OCI-LY7 (cell line): ENCODE data around the gene GOLT1A. TPM values are rescaled to one million over a fixed set of nuclear protein-coding genes. Genes with fewer than 3 reads are reported as not detected.

Source experiments
- BruUV-seq: library from RNA; stranded (reverse); fragments of 400-500 nt; replicated peaks from 2 replicates; lab custom pipeline; 2021; lab: Mats Ljungman, UMichigan
- CTCF ChIA-PET: fragments of 300-600 bp; sonication (Branson Sonifier 250); formaldehyde crosslinking; loops from one replicate; lab custom pipeline; 2022; ENCODE audit warnings: antibody characterized with exemption; ENCODE audit not compliant: unreplicated experiment; lab: Charles Lee
- POLR2A ChIA-PET: fragments of 300-600 bp; sonication (Branson Sonifier 250); formaldehyde crosslinking; loops from one replicate; lab custom pipeline; 2022; ENCODE audit warnings: antibody characterized with exemption; lab: Charles Lee
- DNase-seq: peaks from one replicate; pipeline ENCODE4 v3.0.0-alpha.2; 2015; ENCODE audit warnings: low spot score
- H2AFZ ChIP-seq: fragments of 200-600 bp; sonication (generic), shearing (Covaris generic); 2 replicates; pipeline ENCODE4 v1.6.1; 2014; ENCODE audit warnings: mild to moderate bottlenecking, antibody characterized with exemption, low read length, moderate library complexity
- H3K27ac ChIP-seq: fragments of 200-600 bp; sonication (generic); 2 replicates; pipeline ENCODE4 v1.5.1; 2014; ENCODE audit warnings: mixed run types, low read depth, mild to moderate bottlenecking, moderate library complexity, low read length, inconsistent platforms; ENCODE audit not compliant: poor library complexity, severe bottlenecking
- H3K36me3 ChIP-seq: fragments of 200-600 bp; sonication (generic); 2 replicates; pipeline ENCODE4 v1.6.1; 2014; ENCODE audit warnings: mild to moderate bottlenecking, antibody characterized with exemption, low read length, moderate library complexity, mixed read lengths; ENCODE audit not compliant: insufficient read depth
- H3K4me1 ChIP-seq: fragments of 200-600 bp; sonication (generic); 2 replicates; pipeline ENCODE4 v1.5.1; 2014; ENCODE audit warnings: mild to moderate bottlenecking, low read length; ENCODE audit not compliant: insufficient read depth, poor library complexity, severe bottlenecking
- H3K4me2 ChIP-seq: fragments of 200-600 bp; sonication (generic); 2 replicates; pipeline ENCODE4 v1.6.1; 2014; ENCODE audit warnings: mild to moderate bottlenecking, low read length
- H3K4me3 ChIP-seq: fragments of 200-600 bp; sonication (generic); 2 replicates; pipeline ENCODE4 v1.5.1; 2014; ENCODE audit warnings: mild to moderate bottlenecking, low read depth, low read length; ENCODE audit not compliant: poor library complexity, severe bottlenecking
- H3K79me2 ChIP-seq: fragments of 200-600 bp; sonication (generic); 2 replicates; pipeline ENCODE4 v1.6.1; 2016; ENCODE audit warnings: low read depth, mild to moderate bottlenecking, low read length, moderate library complexity, mixed read lengths; ENCODE audit not compliant: insufficient read depth
- H3K9me2 ChIP-seq: fragments of 200-600 bp; sonication (generic); 2 replicates; pipeline ENCODE4 v1.6.1; 2016; ENCODE audit warnings: mild to moderate bottlenecking, low read length, mixed read lengths; ENCODE audit not compliant: insufficient read depth
- H3K9me3 ChIP-seq: fragments of 200-600 bp; sonication (generic); 2 replicates; pipeline ENCODE4 v1.6.1; 2014; ENCODE audit warnings: mild to moderate bottlenecking, mixed run types, low read length, mixed read lengths
- H4K20me1 ChIP-seq: fragments of 200-600 bp; sonication (generic); 2 replicates; pipeline ENCODE4 v1.6.1; 2014; ENCODE audit warnings: mild to moderate bottlenecking, antibody characterized with exemption, low read length, moderate library complexity, mixed read lengths; ENCODE audit not compliant: insufficient read depth
- CTCF ChIP-seq: fragments of 200-600 bp; sonication (generic); conservative IDR thresholded peaks from 2 replicates; pipeline ENCODE4 v1.5.1; 2014; ENCODE audit warnings: mild to moderate bottlenecking, antibody characterized with exemption, low read length, moderate library complexity, mixed read lengths
- EZH2phosphoT487 ChIP-seq: fragments of 200-600 bp; sonication (generic); IDR thresholded peaks from 2 replicates; pipeline ENCODE4 v1.6.1; 2018; ENCODE audit warnings: low read depth, borderline replicate concordance, mild to moderate bottlenecking, mixed run types, antibody characterized with exemption, low read length, moderate library complexity, mixed read lengths
- intact Hi-C: fragments of 100-400 bp; cut with micrococcal nuclease; formaldehyde crosslinking; loops from one replicate; pipeline ENCODE4 v1.10.0; 2022; ENCODE audit not compliant: unreplicated experiment
- total RNA-seq, 2 experiments: library from RNA; depleted of rRNA in 1 of 2; stranded (reverse); fragments of >200 nt in 1 of 2; shearing (Covaris generic) in 1 of 2; gene quantifications; 2 replicates each; pipeline ENCODE4 v1.2.3, GENCODE V29; 2014 to 2022

The GOLT1A gene
- total RNA-seq, 2 experiments from 2014 or later = not detected

GRCh38 chr1:204249736-204250427, 36.1 kb upstream of the GOLT1A start:
- intact Hi-C loops = no loop called here
- Histone ChIP-seq H2AFZ (no peak overlapping the region), H3K4me1 (no peaks in the 10 kb centered on the region), H3K4me3 (no peak overlapping the region), H4K20me1 (no peaks in the 10 kb centered on the region), H3K79me2 (no peaks in the 10 kb centered on the region), H3K4me2 (no peak overlapping the region), H3K36me3 (no peaks in the 10 kb centered on the region), H3K9me3 (no peaks in the 10 kb centered on the region), H3K27ac (no peak overlapping the region), H3K9me2 (no peaks in the 10 kb centered on the region)
- TF ChIP-seq CTCF (no peak), EZH2phosphoT487 (no peak)
- POLR2A ChIA-PET = no interaction called here
- DNase-seq = no peak
- CTCF ChIA-PET = interaction anchor here (0.5 kb wide), 1 partner anchor 460 kb away, joined by 3 read pairs; no protein-coding TSS in a partner anchor
- no TSS peak for BruUV-seq

- H3K9me3 ChIP-seq = no peaks in the 10 kb centered on the region
- no peaks in the 10 kb centered on the region for H3K79me2 ChIP-seq
- no TSS peak for BruUV-seq
- no peak for TF ChIP-seq EZH2phosphoT487
- no peak for TF ChIP-seq CTCF
- no peak for DNase-seq
- no peaks in the 10 kb centered on the region for H3K9me2 ChIP-seq
- H3K4me1 ChIP-seq = no peaks in the 10 kb centered on the region
- no peaks in the 10 kb centered on the region for H3K36me3 ChIP-seq
- no peaks in the 10 kb centered on the region for H4K20me1 ChIP-seq
- intact Hi-C loops = no loop called here
- H3K4me3 ChIP-seq = no peak overlapping the region
- no peak overlapping the region for H2AFZ ChIP-seq
- ChIA-PET CTCF (interaction anchor here (0.9 kb wide), 1 partner anchor 9 kb away, joined by 3 read pairs; no protein-coding TSS in a partner anchor), POLR2A (no interaction called here)
- no peak overlapping the region for H3K27ac ChIP-seq
- no peak overlapping the region for H3K4me2 ChIP-seq
These were observed 35.2 kb upstream of the GOLT1A start for GRCh38 chr1:204248954-204249353.

- no peaks in the 10 kb centered on the region for H3K4me1 ChIP-seq
- no peak overlapping the region for H2AFZ ChIP-seq
- H3K27ac ChIP-seq = no peak overlapping the region
- H3K9me2 ChIP-seq = no peaks in the 10 kb centered on the region
- no peaks in the 10 kb centered on the region for H3K9me3 ChIP-seq
- DNase-seq = no peak
- POLR2A ChIA-PET = no interaction called here
- intact Hi-C loops = no loop called here
- no peaks in the 10 kb centered on the region for H3K79me2 ChIP-seq
- no peaks in the 10 kb centered on the region for H4K20me1 ChIP-seq
- BruUV-seq = no TSS peak
- CTCF ChIA-PET = no interaction called here
- TF ChIP-seq EZH2phosphoT487 (no peak), CTCF (no peak)
- no peak overlapping the region for H3K4me2 ChIP-seq
- no peaks in the 10 kb centered on the region for H3K36me3 ChIP-seq
- no peak overlapping the region for H3K4me3 ChIP-seq
These were observed 33.1 kb upstream of the GOLT1A start for GRCh38 chr1:204246876-204247275.
